CD14-positive monocyte (primary cell): ENCODE results near the gene OR7G1. TPM values are rescaled to one million over a fixed set of nuclear protein-coding genes. Genes with fewer than 3 reads are reported as not detected.

Experiments
- DNase-seq, 3 donors: peaks; one replicate each; pipeline ENCODE4 v3.0.0-alpha.2; 2011 to 2022
- H2AFZ ChIP-seq: 2 replicates; pipeline ENCODE4 v1.6.0; 2012; ENCODE audit warnings: mild to moderate bottlenecking, low read depth, low read length, inconsistent platforms; ENCODE audit not compliant: insufficient read depth, poor library complexity, severe bottlenecking
- H3K27ac ChIP-seq, 2 donors: 1 replicate in 1 of 2; 2 replicates in 1 of 2; pipeline ENCODE4 v1.5.1; 2012 to 2013; ENCODE audit warnings: low read length in 2 of 2, control low read depth in 1 of 2, inconsistent platforms in 1 of 2, low read depth in 1 of 2, mild to moderate bottlenecking in 1 of 2
- H3K27me3 ChIP-seq, 2 donors: one replicate each; pipeline versions ENCODE4 v1.6.0 to v1.6.1; 2011 to 2013; ENCODE audit warnings: low read length in 2 of 2; ENCODE audit not compliant: control insufficient read depth in 2 of 2, insufficient read depth in 2 of 2
- H3K36me3 ChIP-seq, 2 donors: replicated peaks in 1 of 2; 1 replicate in 1 of 2; 2 replicates in 1 of 2; pipeline versions ENCODE4 v1.5.1 to v1.6.1; 2012 to 2013; ENCODE audit warnings: low read length in 2 of 2, control low read depth in 1 of 2, inconsistent platforms in 1 of 2, mild to moderate bottlenecking in 1 of 2; ENCODE audit not compliant: insufficient read depth in 2 of 2, control insufficient read depth in 1 of 2
- H3K4me1 ChIP-seq, 2 donors: 1 replicate in 1 of 2; 2 replicates in 1 of 2; pipeline versions ENCODE4 v1.5.1 to v1.6.1; 2012 to 2013; ENCODE audit warnings: low read length in 2 of 2, control low read depth in 1 of 2, inconsistent platforms in 1 of 2, mild to moderate bottlenecking in 1 of 2, moderate library complexity in 1 of 2; ENCODE audit not compliant: insufficient read depth in 2 of 2, control insufficient read depth in 1 of 2
- H3K4me2 ChIP-seq: replicated peaks from 2 replicates; pipeline ENCODE3; 2012; ENCODE audit warnings: low read length, moderate library complexity, mild to moderate bottlenecking; ENCODE audit not compliant: poor library complexity, severe bottlenecking; ENCODE audit errors: extremely low read depth
- H3K4me3 ChIP-seq, 3 experiments: fragments of 200-600 bp in 1 of 3; sonication (generic) in 1 of 3; replicated peaks in 1 of 3; 1 replicate in 2 of 3; 2 replicates in 1 of 3; pipeline ENCODE4 v1.5.1; 2011 to 2013; ENCODE audit warnings: low read length in 3 of 3, mild to moderate bottlenecking in 3 of 3, control low read depth in 2 of 3, low read depth in 2 of 3, inconsistent platforms in 1 of 3, moderate library complexity in 1 of 3
- H3K79me2 ChIP-seq: 2 replicates; pipeline ENCODE4 v1.6.0; 2012; ENCODE audit warnings: mild to moderate bottlenecking, control low read depth, inconsistent platforms, low read length, moderate library complexity; ENCODE audit not compliant: insufficient read depth
- H3K9ac ChIP-seq: 2 replicates; pipeline ENCODE4 v1.6.0; 2017; ENCODE audit warnings: low read length, mild to moderate bottlenecking; ENCODE audit not compliant: insufficient read depth, poor library complexity, severe bottlenecking
- H3K9me3 ChIP-seq, 2 donors: replicated peaks in 1 of 2; 1 replicate in 1 of 2; 2 replicates in 1 of 2; pipeline versions ENCODE4 v1.5.1 to v1.6.1; 2012 to 2013; ENCODE audit warnings: low read length in 2 of 2, control low read depth in 1 of 2; ENCODE audit not compliant: control insufficient read depth in 1 of 2, insufficient read depth in 1 of 2
- H4K20me1 ChIP-seq: 2 replicates; pipeline ENCODE4 v1.6.0; 2012; ENCODE audit warnings: mild to moderate bottlenecking, low read length, control low read depth, moderate library complexity; ENCODE audit not compliant: insufficient read depth
- H3K27ac Mint-ChIP-seq, 7 donors: one replicate each; pipeline ENCODE4 v1.8.0; 2020; ENCODE audit warnings: mild to moderate bottlenecking in 7 of 7, mixed read lengths in 7 of 7, moderate library complexity in 6 of 7, inconsistent platforms in 2 of 7
- H3K27me3 Mint-ChIP-seq, 3 donors: one replicate each; pipeline ENCODE4 v1.8.0; 2021 to 2022; ENCODE audit warnings: low read depth in 3 of 3, mild to moderate bottlenecking in 3 of 3, mixed read lengths in 3 of 3, moderate library complexity in 3 of 3, inconsistent platforms in 1 of 3
- H3K36me3 Mint-ChIP-seq, 2 donors: one replicate each; pipeline ENCODE4 v1.8.0; 2020; ENCODE audit warnings: mixed read lengths in 2 of 2, inconsistent platforms in 1 of 2, mild to moderate bottlenecking in 1 of 2
- H3K4me1 Mint-ChIP-seq: one replicate; pipeline ENCODE4 v1.8.0; 2020; ENCODE audit warnings: mild to moderate bottlenecking, mixed read lengths
- H3K4me3 Mint-ChIP-seq, 2 donors: one replicate each; pipeline ENCODE4 v1.8.0; 2020; ENCODE audit warnings: mild to moderate bottlenecking in 2 of 2, mixed read lengths in 2 of 2, moderate library complexity in 1 of 2
- H3K9me3 Mint-ChIP-seq, 7 donors: one replicate each; pipeline ENCODE4 v1.8.0; 2020 to 2022; ENCODE audit warnings: mixed read lengths in 7 of 7, mild to moderate bottlenecking in 6 of 7, moderate library complexity in 6 of 7, inconsistent platforms in 2 of 7
- WGBS: methylation state at CpG from one replicate; pipeline ENCODE4 v1.1.5; 2013; ENCODE audit warnings: missing lambda C conversion rate; ENCODE audit not compliant: insufficient coverage; 5-methylcytosine and 5-hydroxymethylcytosine counted together
- intact Hi-C, 2 donors: fragments of 100-400 bp; cut with micrococcal nuclease; formaldehyde crosslinking; loops; one replicate each; pipeline versions ENCODE4 v1.15.0 to v1.15.1; 2023
- polyA plus RNA-seq, 3 donors: library from polyadenylated mRNA; depleted of rRNA in 1 of 3; unstranded in 2 of 3; stranded (reverse) in 1 of 3; fragments of 300-500 nt in 2 of 3; fragments of >200 nt in 1 of 3; fragmentation: Illumina TruSeq in 2 of 3; gene quantifications; 1 replicate in 2 of 3; 2 replicates in 1 of 3; pipeline ENCODE4 v1.2.3, GENCODE V29; 2012 to 2021
- TF ChIP-seq, protein P1 (sequence below): fragments of 200-600 bp; IDR thresholded peaks from one replicate; pipeline ENCODE4 v1.8.0; 2022; ENCODE audit warnings: antibody characterized with exemption, mild to moderate bottlenecking

OR7G1 gene
- polyA plus RNA-seq, 3 donors = not detected

DNA sequence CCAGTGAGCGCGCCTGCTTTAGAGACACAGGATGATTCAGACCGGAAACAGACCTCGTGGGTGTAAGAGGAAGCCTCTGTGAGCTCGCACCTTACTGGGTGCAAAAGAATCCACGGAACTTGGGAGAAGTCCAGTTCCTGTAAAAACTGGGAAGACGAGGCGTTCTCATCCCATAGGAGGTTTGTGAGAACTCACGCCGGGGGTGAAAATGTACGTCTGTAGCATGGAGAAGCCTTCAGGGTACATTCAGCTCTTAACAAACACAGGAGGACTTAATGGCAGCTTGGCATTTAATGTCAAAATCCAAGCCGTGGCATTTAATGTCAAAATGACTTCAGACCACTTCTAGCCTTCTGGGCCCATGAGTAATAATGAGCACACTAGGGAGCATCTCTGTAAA, 45.9 kb upstream of the OR7G1 start:
- TF ChIP-seq, protein P1, sequence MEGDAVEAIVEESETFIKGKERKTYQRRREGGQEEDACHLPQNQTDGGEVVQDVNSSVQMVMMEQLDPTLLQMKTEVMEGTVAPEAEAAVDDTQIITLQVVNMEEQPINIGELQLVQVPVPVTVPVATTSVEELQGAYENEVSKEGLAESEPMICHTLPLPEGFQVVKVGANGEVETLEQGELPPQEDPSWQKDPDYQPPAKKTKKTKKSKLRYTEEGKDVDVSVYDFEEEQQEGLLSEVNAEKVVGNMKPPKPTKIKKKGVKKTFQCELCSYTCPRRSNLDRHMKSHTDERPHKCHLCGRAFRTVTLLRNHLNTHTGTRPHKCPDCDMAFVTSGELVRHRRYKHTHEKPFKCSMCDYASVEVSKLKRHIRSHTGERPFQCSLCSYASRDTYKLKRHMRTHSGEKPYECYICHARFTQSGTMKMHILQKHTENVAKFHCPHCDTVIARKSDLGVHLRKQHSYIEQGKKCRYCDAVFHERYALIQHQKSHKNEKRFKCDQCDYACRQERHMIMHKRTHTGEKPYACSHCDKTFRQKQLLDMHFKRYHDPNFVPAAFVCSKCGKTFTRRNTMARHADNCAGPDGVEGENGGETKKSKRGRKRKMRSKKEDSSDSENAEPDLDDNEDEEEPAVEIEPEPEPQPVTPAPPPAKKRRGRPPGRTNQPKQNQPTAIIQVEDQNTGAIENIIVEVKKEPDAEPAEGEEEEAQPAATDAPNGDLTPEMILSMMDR = no peak
- no peaks in the 10 kb centered on the region for H4K20me1 ChIP-seq
- no peak overlapping the region for H2AFZ ChIP-seq
- Mint-ChIP-seq H3K9me3 (peaks cover 45 to 70% (median 59%) of the 10 kb centered on the region in 7 donors), H3K4me3 (no peak overlapping the region), H3K27ac (no peak overlapping the region), H3K4me1 (no peaks in the 10 kb centered on the region), H3K36me3 (peaks cover 95 to 96% of the 10 kb centered on the region in 2 donors), H3K27me3 (no peaks in the 10 kb centered on the region)
- H3K4me2 ChIP-seq = no peak overlapping the region
- H3K4me3 ChIP-seq = peak overlapping the region in 1 of 3 experiments; percentile 40
- H3K79me2 ChIP-seq = peaks cover 10% of the 10 kb centered on the region
- H3K4me1 ChIP-seq = peaks cover under 1 to 2% of the 10 kb centered on the region in 2 donors
- DNase-seq = no peak
- H3K27me3 ChIP-seq = no peaks in the 10 kb centered on the region
- peaks cover 60 to 76% of the 10 kb centered on the region in 2 donors for H3K36me3 ChIP-seq
- no peak overlapping the region for H3K9ac ChIP-seq
- peaks cover 65 to 68% of the 10 kb centered on the region in 2 donors for H3K9me3 ChIP-seq
- intact Hi-C loops = no loop called here
- H3K27ac ChIP-seq = no peak overlapping the region
- WGBS = 100% methylated on average over 12 of the region's 12 CpGs

DNA sequence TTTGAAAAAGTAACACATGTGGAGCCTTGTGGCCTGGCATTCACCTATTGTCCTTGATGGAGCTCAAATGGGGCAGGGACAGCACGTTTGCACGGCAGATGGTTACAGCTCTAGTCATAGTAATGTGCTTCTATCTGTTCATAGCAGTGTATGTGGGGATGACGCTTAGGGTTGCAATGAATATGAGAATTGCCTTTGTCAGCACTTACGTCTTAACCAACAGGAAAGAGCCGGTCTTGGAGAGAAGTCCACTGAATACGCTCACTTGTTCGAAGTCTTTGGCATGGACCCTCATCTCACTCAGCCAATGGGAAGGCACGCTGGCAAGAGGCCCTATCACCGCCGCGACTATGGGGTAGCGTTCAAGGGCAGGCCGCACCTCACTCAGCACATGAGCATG, 44.3 kb upstream of the OR7G1 start:
- intact Hi-C loops = no loop called here
- peaks cover 5% of the 10 kb centered on the region for H3K4me1 Mint-ChIP-seq
- H2AFZ ChIP-seq = no peak overlapping the region
- TF ChIP-seq, protein P1 = no peak
- WGBS = 98% methylated on average over 13 of the region's 13 CpGs
- peaks cover 78 to 82% of the 10 kb centered on the region in 2 donors for H3K9me3 ChIP-seq
- peaks cover 25% of the 10 kb centered on the region for H3K79me2 ChIP-seq
- H3K4me3 Mint-ChIP-seq = no peak overlapping the region
- H3K9me3 Mint-ChIP-seq = peaks cover 54 to 84% (median 63%) of the 10 kb centered on the region in 7 donors
- no peaks in the 10 kb centered on the region for H3K27me3 ChIP-seq
- H3K27ac Mint-ChIP-seq = no peak overlapping the region
- peaks cover 68 to 92% of the 10 kb centered on the region in 2 donors for H3K36me3 ChIP-seq
- H3K36me3 Mint-ChIP-seq = peaks cover 96 to 98% of the 10 kb centered on the region in 2 donors
- H3K27ac ChIP-seq = no peak overlapping the region
- H3K9ac ChIP-seq = no peak overlapping the region
- H3K4me3 ChIP-seq = peak overlapping the region in 1 of 3 experiments; percentile 40
- no peak for DNase-seq
- no peaks in the 10 kb centered on the region for H3K27me3 Mint-ChIP-seq
- no peaks in the 10 kb centered on the region for H3K4me1 ChIP-seq
- peaks cover 14% of the 10 kb centered on the region for H4K20me1 ChIP-seq
- H3K4me2 ChIP-seq = no peak overlapping the region
